Activated CD4-positive, alpha-beta T cell treated with anti-CD3 and anti-CD28 coated beads for 36 hours (primary cell): ENCODE results near the gene PPP2R3B. TPM values are rescaled to one million over a fixed set of nuclear protein-coding genes. Genes with fewer than 3 reads are reported as not detected.
"Not testable (repeated sequence)": the region's sequence is repeated elsewhere in the genome, so short reads cannot be mapped to it uniquely, and the experiment has no call there.

Experiments
- ATAC-seq: fragments of 200-7000 bp; cut with Tn5 transposase; one replicate; pipeline ENCODE4 v1.10.0; 2021; ENCODE audit warnings: mild to moderate bottlenecking, moderate library complexity
- CTCF ChIA-PET: fragments of 350-600 bp; sonication (Branson Sonifier 250); formaldehyde crosslinking; loops from one replicate; lab custom pipeline; 2021; ENCODE audit warnings: antibody characterized with exemption; lab: Charles Lee
- POLR2A ChIA-PET: fragments of 350-600 bp; sonication (Branson Sonifier 250); formaldehyde crosslinking; loops from one replicate; lab custom pipeline; 2021; ENCODE audit warnings: antibody characterized with exemption, inconsistent platforms; lab: Charles Lee
- DNase-seq: peaks from one replicate; pipeline ENCODE4 v3.0.0-alpha.2; 2020
- H3K27ac Mint-ChIP-seq: one replicate; pipeline ENCODE4 v1.8.0; 2021; ENCODE audit warnings: mixed read lengths
- H3K27me3 Mint-ChIP-seq: one replicate; pipeline ENCODE4 v1.8.0; 2021; ENCODE audit warnings: mixed read lengths
- H3K36me3 Mint-ChIP-seq: one replicate; pipeline ENCODE4 v1.8.0; 2021; ENCODE audit warnings: low read depth, mixed read lengths
- H3K4me1 Mint-ChIP-seq: one replicate; pipeline ENCODE4 v1.8.0; 2021; ENCODE audit warnings: mixed read lengths
- H3K4me3 Mint-ChIP-seq: one replicate; pipeline ENCODE4 v1.8.0; 2021; ENCODE audit warnings: mild to moderate bottlenecking, moderate library complexity, mixed read lengths
- H3K9me3 Mint-ChIP-seq: one replicate; pipeline ENCODE4 v1.8.0; 2021; ENCODE audit warnings: low read depth, mixed read lengths
- intact Hi-C, 2 experiments: fragments of 100-400 bp; cut with DNase I in 1 of 2; cut with micrococcal nuclease in 1 of 2; formaldehyde crosslinking; loops; one replicate each; pipeline versions ENCODE4 v1.14.2 to v1.15.1; 2022 to 2024; cut with DNase I, micrococcal nuclease
- total RNA-seq, 2 experiments: library from RNA; stranded (reverse); gene quantifications; one replicate each; pipeline ENCODE4 v1.2.3, GENCODE V29; 2021

The PPP2R3B gene
- total RNA-seq, 2 experiments from 2014 or later, result 23.3 to 26.8 TPM

GRCh38 chrX:330141-330725 is 56.5 kb downstream of the PPP2R3B start:
- H3K27me3 Mint-ChIP-seq, H3K4me1 Mint-ChIP-seq, intact Hi-C loops, CTCF ChIA-PET, H3K36me3 Mint-ChIP-seq, H3K4me3 Mint-ChIP-seq, H3K27ac Mint-ChIP-seq, DNase-seq, POLR2A ChIA-PET, H3K9me3 Mint-ChIP-seq, ATAC-seq: not testable (repeated sequence)

- POLR2A ChIA-PET, result no interaction called here
- no peak overlapping the region for H3K4me3 Mint-ChIP-seq
Observed at GRCh38 chrX:329291-329910, 57.3 kb downstream of the PPP2R3B start.

GRCh38 chrX:327660-328126 is 59.0 kb downstream of the PPP2R3B start:
- Mint-ChIP-seq H3K27ac (no peak overlapping the region), H3K9me3 (no peaks in the 10 kb centered on the region), H3K4me1 (peaks cover 21% of the 10 kb centered on the region), H3K27me3 (no peaks in the 10 kb centered on the region), H3K36me3 (no peaks in the 10 kb centered on the region), H3K4me3 (no peak overlapping the region)
- intact Hi-C loops, result no loop called here
- ChIA-PET POLR2A (no interaction called here), CTCF (no interaction called here)
- ATAC-seq (no peak), DNase-seq (no peak)

More at GRCh38 chrX:329291-329910, 57.3 kb downstream of the PPP2R3B start:
- intact Hi-C loops, result no loop called here
- CTCF ChIA-PET, result no interaction called here
- H3K4me1 Mint-ChIP-seq, result peaks cover 8% of the 10 kb centered on the region
- ATAC-seq, result no peak
- H3K27me3 Mint-ChIP-seq, result no peaks in the 10 kb centered on the region
- no peak overlapping the region for H3K27ac Mint-ChIP-seq
- DNase-seq, result no peak
- H3K9me3 Mint-ChIP-seq, result no peaks in the 10 kb centered on the region
- H3K36me3 Mint-ChIP-seq, result no peaks in the 10 kb centered on the region

GRCh38 chrX:324664-325063 is 62.0 kb downstream of the PPP2R3B start:
- peaks cover 22% of the 10 kb centered on the region for H3K4me1 Mint-ChIP-seq
- H3K36me3 Mint-ChIP-seq, H3K4me3 Mint-ChIP-seq, H3K27ac Mint-ChIP-seq, H3K27me3 Mint-ChIP-seq, intact Hi-C loops, H3K9me3 Mint-ChIP-seq, ATAC-seq, POLR2A ChIA-PET, CTCF ChIA-PET: not testable (repeated sequence)
- DNase-seq, result peak; percentile 56

- ChIA-PET POLR2A (no interaction called here), CTCF (no interaction called here)
- intact Hi-C loops, result no loop called here
- ATAC-seq, result peak; percentile 51
- H3K4me3 Mint-ChIP-seq, result peak overlapping the region; percentile 35
- H3K27me3 Mint-ChIP-seq, result no peaks in the 10 kb centered on the region
- H3K9me3 Mint-ChIP-seq, result no peaks in the 10 kb centered on the region
- H3K36me3 Mint-ChIP-seq, result peaks cover 2% of the 10 kb centered on the region
- peaks cover 22% of the 10 kb centered on the region for H3K4me1 Mint-ChIP-seq
- peak; percentile 79 for DNase-seq
- peak overlapping the region; percentile 25 for H3K27ac Mint-ChIP-seq
Observed at GRCh38 chrX:323721-324628, 62.7 kb downstream of the PPP2R3B start.

GRCh38 chrX:320126-320783 is 66.5 kb downstream of the PPP2R3B start:
- no peaks in the 10 kb centered on the region for H3K9me3 Mint-ChIP-seq
- CTCF ChIA-PET, result no interaction called here
- ATAC-seq (no peak), DNase-seq (peak; percentile 31)
- H3K27me3 Mint-ChIP-seq, result no peaks in the 10 kb centered on the region
- intact Hi-C loops, result no loop called here
- peak overlapping the region; percentile 75 for H3K27ac Mint-ChIP-seq
- POLR2A ChIA-PET, result no interaction called here
- peaks cover 30% of the 10 kb centered on the region for H3K4me1 Mint-ChIP-seq
- H3K36me3 Mint-ChIP-seq, result peaks cover 5% of the 10 kb centered on the region
- peak overlapping the region; percentile 88 for H3K4me3 Mint-ChIP-seq

GRCh38 chrX:319579-320125 is 67.1 kb downstream of the PPP2R3B start:
- ATAC-seq (no peak), DNase-seq (peak; percentile 32)
- Mint-ChIP-seq H3K4me3 (peak overlapping the region; percentile 88), H3K4me1 (peaks cover 26% of the 10 kb centered on the region), H3K27me3 (no peaks in the 10 kb centered on the region), H3K9me3 (no peaks in the 10 kb centered on the region), H3K36me3 (peaks cover 5% of the 10 kb centered on the region), H3K27ac (no peak overlapping the region)
- ChIA-PET POLR2A (no interaction called here), CTCF (no interaction called here)
- intact Hi-C loops, result loop anchor here in 1 of 2 experiments (1.0 kb wide), 1 partner anchor 1272 kb away; the partner anchor contains the start of gene AKAP17A

GRCh38 chrX:318739-319578 is 67.7 kb downstream of the PPP2R3B start, which contains the start of gene GTPBP6:
TSS of gene GTPBP6 (minus strand) at chrX:318796. CDS start at chrX:318787, 9 bp downstream.
- Mint-ChIP-seq H3K4me3 (peak within 1 kb of the TSS; percentile 88), H3K9me3 (no peaks in the 10 kb centered on the region), H3K27ac (peak within 1 kb of the TSS; percentile 99), H3K27me3 (no peaks in the 10 kb centered on the region), H3K4me1 (peaks cover 23% of the 10 kb centered on the region), H3K36me3 (peaks cover 5% of the 10 kb centered on the region)
- ChIA-PET CTCF (no interaction called here), POLR2A (no interaction called here)
- DNase-seq (peak; percentile 99), ATAC-seq (peak; percentile 78)
- intact Hi-C loops, result loop anchor here (1.0 kb wide), 4 partner anchors 36 to 1272 kb away; partner anchors contain the start of genes AKAP17A (in 1 of the 2) and SLC25A6 (in 1 of the 2)

- Mint-ChIP-seq H3K9me3 (no peaks in the 10 kb centered on the region), H3K36me3 (peaks cover 13% of the 10 kb centered on the region), H3K4me3 (peak overlapping the region; percentile 88), H3K27me3 (no peaks in the 10 kb centered on the region), H3K4me1 (peaks cover 17% of the 10 kb centered on the region), H3K27ac (peak overlapping the region; percentile 99)
- DNase-seq, result peak; percentile 100
- intact Hi-C loops, result loop anchor here (1.0 kb wide), 3 partner anchors 35 to 1074 kb away; partner anchors contain the start of gene SLC25A6 (in 1 of the 2)
- ChIA-PET CTCF (no interaction called here), POLR2A (no interaction called here)
- peak; percentile 74 for ATAC-seq
Observed at GRCh38 chrX:318068-318738, 68.5 kb downstream of the PPP2R3B start.
